ENCODE measurements around the gene PIK3CD. TPM values are rescaled to one million over a fixed set of nuclear protein-coding genes. Genes with fewer than 3 reads are reported as not detected.

The PIK3CD gene
- total and polyA plus RNA-seq, 2 experiments from 2014 or later: 6.6 to 32.1 TPM

DNA sequence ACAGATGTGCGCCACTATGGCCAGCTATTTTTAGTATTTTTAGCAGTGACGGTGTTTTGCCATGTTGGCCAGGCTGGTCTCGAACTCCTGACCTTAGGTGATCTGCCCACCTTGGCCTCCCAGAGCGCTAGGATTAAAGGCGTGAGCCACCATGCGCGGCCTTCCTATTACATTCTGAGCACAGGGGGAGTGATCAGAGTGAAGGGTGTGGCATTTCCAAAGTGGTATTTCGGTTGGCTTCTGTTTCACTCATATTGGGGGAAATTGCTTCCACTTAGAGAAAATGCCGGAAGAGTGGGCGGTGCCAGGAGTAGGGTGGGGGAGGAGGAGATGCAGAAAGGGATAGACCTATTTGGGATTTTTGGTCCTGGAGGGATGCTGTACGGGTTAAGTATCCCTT is 4.3 kb downstream of the PIK3CD start:
- TF ChIP-seq ZNF331 (CRISPR knock-in tag; IDR thresholded peaks at IDR 0.05; ENCODE audit: low read depth): no peak
- TF ChIP-seq NANOG (IDR thresholded peaks at IDR 0.05; ENCODE audit: borderline replicate concordance): no peak
- TF ChIP-seq REST (IDR thresholded peaks at IDR 0.05; ENCODE audit: unreplicated experiment): no peak
- TF ChIP-seq ETS1 (IDR thresholded peaks at IDR 0.05): no peak
- no peak for TF ChIP-seq JUNB (IDR thresholded peaks at IDR 0.05; ENCODE audit: unreplicated experiment)
- TF ChIP-seq ZNF114 (CRISPR knock-in tag; IDR thresholded peaks at IDR 0.05): no peak
- TF ChIP-seq POLR2AphosphoS5 (IDR thresholded peaks at IDR 0.05; ENCODE audit: low read depth): no peak
- TF ChIP-seq CTCF (conservative IDR thresholded peaks at IDR 0.05; ENCODE audit: low read depth in 2 of 2): no peak
- no peak for TF ChIP-seq EZH2 (IDR thresholded peaks at IDR 0.05; ENCODE audit: low read depth, unreplicated experiment)
- TF ChIP-seq, protein P1, sequence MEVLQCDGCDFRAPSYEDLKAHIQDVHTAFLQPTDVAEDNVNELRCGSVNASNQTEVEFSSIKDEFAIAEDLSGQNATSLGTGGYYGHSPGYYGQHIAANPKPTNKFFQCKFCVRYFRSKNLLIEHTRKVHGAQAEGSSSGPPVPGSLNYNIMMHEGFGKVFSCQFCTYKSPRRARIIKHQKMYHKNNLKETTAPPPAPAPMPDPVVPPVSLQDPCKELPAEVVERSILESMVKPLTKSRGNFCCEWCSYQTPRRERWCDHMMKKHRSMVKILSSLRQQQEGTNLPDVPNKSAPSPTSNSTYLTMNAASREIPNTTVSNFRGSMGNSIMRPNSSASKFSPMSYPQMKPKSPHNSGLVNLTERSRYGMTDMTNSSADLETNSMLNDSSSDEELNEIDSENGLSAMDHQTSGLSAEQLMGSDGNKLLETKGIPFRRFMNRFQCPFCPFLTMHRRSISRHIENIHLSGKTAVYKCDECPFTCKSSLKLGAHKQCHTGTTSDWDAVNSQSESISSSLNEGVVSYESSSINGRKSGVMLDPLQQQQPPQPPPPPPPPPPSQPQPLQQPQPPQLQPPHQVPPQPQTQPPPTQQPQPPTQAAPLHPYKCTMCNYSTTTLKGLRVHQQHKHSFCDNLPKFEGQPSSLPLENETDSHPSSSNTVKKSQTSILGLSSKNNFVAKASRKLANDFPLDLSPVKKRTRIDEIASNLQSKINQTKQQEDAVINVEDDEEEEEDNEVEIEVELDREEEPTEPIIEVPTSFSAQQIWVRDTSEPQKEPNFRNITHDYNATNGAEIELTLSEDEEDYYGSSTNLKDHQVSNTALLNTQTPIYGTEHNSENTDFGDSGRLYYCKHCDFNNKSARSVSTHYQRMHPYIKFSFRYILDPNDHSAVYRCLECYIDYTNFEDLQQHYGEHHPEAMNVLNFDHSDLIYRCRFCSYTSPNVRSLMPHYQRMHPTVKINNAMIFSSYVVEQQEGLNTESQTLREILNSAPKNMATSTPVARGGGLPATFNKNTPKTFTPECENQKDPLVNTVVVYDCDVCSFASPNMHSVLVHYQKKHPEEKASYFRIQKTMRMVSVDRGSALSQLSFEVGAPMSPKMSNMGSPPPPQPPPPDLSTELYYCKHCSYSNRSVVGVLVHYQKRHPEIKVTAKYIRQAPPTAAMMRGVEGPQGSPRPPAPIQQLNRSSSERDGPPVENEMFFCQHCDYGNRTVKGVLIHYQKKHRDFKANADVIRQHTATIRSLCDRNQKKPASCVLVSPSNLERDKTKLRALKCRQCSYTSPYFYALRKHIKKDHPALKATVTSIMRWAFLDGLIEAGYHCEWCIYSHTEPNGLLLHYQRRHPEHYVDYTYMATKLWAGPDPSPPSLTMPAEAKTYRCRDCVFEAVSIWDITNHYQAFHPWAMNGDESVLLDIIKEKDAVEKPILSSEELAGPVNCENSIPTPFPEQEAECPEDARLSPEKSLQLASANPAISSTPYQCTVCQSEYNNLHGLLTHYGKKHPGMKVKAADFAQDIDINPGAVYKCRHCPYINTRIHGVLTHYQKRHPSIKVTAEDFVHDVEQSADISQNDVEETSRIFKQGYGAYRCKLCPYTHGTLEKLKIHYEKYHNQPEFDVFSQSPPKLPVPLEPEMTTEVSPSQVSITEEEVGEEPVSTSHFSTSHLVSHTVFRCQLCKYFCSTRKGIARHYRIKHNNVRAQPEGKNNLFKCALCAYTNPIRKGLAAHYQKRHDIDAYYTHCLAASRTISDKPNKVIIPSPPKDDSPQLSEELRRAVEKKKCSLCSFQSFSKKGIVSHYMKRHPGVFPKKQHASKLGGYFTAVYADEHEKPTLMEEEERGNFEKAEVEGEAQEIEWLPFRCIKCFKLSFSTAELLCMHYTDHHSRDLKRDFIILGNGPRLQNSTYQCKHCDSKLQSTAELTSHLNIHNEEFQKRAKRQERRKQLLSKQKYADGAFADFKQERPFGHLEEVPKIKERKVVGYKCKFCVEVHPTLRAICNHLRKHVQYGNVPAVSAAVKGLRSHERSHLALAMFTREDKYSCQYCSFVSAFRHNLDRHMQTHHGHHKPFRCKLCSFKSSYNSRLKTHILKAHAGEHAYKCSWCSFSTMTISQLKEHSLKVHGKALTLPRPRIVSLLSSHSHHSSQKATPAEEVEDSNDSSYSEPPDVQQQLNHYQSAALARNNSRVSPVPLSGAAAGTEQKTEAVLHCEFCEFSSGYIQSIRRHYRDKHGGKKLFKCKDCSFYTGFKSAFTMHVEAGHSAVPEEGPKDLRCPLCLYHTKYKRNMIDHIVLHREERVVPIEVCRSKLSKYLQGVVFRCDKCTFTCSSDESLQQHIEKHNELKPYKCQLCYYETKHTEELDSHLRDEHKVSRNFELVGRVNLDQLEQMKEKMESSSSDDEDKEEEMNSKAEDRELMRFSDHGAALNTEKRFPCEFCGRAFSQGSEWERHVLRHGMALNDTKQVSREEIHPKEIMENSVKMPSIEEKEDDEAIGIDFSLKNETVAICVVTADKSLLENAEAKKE (CRISPR knock-in tag; IDR thresholded peaks at IDR 0.05): no peak
- TF ChIP-seq EZH2phosphoT487 (IDR thresholded peaks at IDR 0.05; ENCODE audit: unreplicated experiment): no peak
- TF ChIP-seq CREB1 (CRISPR knock-in tag; IDR thresholded peaks at IDR 0.05; ENCODE audit: low read depth): no peak
- TF ChIP-seq STAT1 (IDR thresholded peaks at IDR 0.05; ENCODE audit: unreplicated experiment): no peak
- H3K36me3 ChIP-seq (ENCODE audit: insufficient read depth): no peaks in the 10 kb centered on the region
- H3K4me2 ChIP-seq: no peak overlapping the region
- no peaks in the 10 kb centered on the region for H3K9me2 ChIP-seq (ENCODE audit: insufficient read depth)
- no peaks in the 10 kb centered on the region for H3K36me3 Mint-ChIP-seq (ENCODE audit: low read depth)
- H3K4me1 ChIP-seq (ENCODE audit: insufficient read depth): peaks cover 7% of the 10 kb centered on the region
- no peak overlapping the region for H3K4me3 Mint-ChIP-seq
- DNase-seq (ENCODE audit: low spot score) (no peak), ATAC-seq (no peak)
- H3K79me2 ChIP-seq (replicated peaks; ENCODE audit: insufficient read depth): no peaks in the 10 kb centered on the region
- H3K27me3 Mint-ChIP-seq (ENCODE audit: insufficient read depth, low read depth, poor library complexity): peaks cover 38% of the 10 kb centered on the region
- H3K9me3 Mint-ChIP-seq: no peaks in the 10 kb centered on the region
- peaks cover 32% of the 10 kb centered on the region for H3K27me3 ChIP-seq (ENCODE audit: insufficient read depth)
- H4K20me1 ChIP-seq (replicated peaks; ENCODE audit: insufficient read depth): no peaks in the 10 kb centered on the region
- peaks cover 21% of the 10 kb centered on the region for H3K4me1 Mint-ChIP-seq
- no peak overlapping the region for H3K27ac Mint-ChIP-seq
- peaks cover 11% of the 10 kb centered on the region for H3F3A ChIP-seq (replicated peaks; ENCODE audit: low read depth)
- no peak overlapping the region for H3K27ac ChIP-seq (ENCODE audit: low read depth)
- H2AFZ ChIP-seq: no peak overlapping the region
- H3K4me3 ChIP-seq: no peak overlapping the region
